Activated B cell treated with CpG ODN at 0.5 μM for 24 hours (primary cell): Measurements from ENCODE around the gene RUFY2. TPM values are rescaled to one million over a fixed set of nuclear protein-coding genes. Genes with fewer than 3 reads are reported as not detected.

Source experiments
- ATAC-seq: fragments of 200-7000 bp; cut with Tn5 transposase; one replicate; pipeline ENCODE4 v1.10.0; 2021; ENCODE audit warnings: low read depth, mild to moderate bottlenecking, moderate library complexity
- CTCF ChIA-PET: fragments of 350-600 bp; sonication (Branson Sonifier 250); formaldehyde crosslinking; loops from one replicate; lab custom pipeline; 2021; ENCODE audit warnings: antibody characterized with exemption; lab: Charles Lee
- POLR2A ChIA-PET: fragments of 350-600 bp; sonication (Branson Sonifier 250); formaldehyde crosslinking; loops from one replicate; lab custom pipeline; 2021; ENCODE audit warnings: antibody characterized with exemption; lab: Charles Lee
- DNase-seq: peaks from one replicate; pipeline ENCODE4 v3.0.0; 2022
- H3K27ac Mint-ChIP-seq: one replicate; pipeline ENCODE4 v1.8.0; 2020; ENCODE audit warnings: mixed read lengths
- H3K27me3 Mint-ChIP-seq: one replicate; pipeline ENCODE4 v1.8.0; 2021; ENCODE audit warnings: mixed read lengths
- H3K36me3 Mint-ChIP-seq: one replicate; pipeline ENCODE4 v1.8.0; 2021; ENCODE audit warnings: low read depth, mixed read lengths
- H3K4me1 Mint-ChIP-seq: one replicate; pipeline ENCODE4 v1.8.0; 2021; ENCODE audit warnings: mixed read lengths
- H3K4me3 Mint-ChIP-seq: one replicate; pipeline ENCODE4 v1.8.0; 2020; ENCODE audit warnings: mild to moderate bottlenecking, mixed read lengths
- H3K9me3 Mint-ChIP-seq: one replicate; pipeline ENCODE4 v1.8.0; 2020; ENCODE audit warnings: mixed read lengths
- CTCF ChIP-seq: fragments of 200-600 bp; IDR thresholded peaks from one replicate; pipeline ENCODE4 v1.8.0; 2022; ENCODE audit warnings: antibody characterized with exemption, mild to moderate bottlenecking
- intact Hi-C: fragments of 100-400 bp; cut with micrococcal nuclease; formaldehyde crosslinking; loops from one replicate; pipeline ENCODE4 v1.15.1; 2024
- total RNA-seq: library from RNA; stranded (reverse); gene quantifications from 2 replicates; pipeline ENCODE4 v1.2.3, GENCODE V29; 2022

The RUFY2 gene
- total RNA-seq, 1 donor from 2014 or later = 28.5 TPM

- intact Hi-C loops = no loop called here
- TF ChIP-seq CTCF = no peak
- ATAC-seq = no peak
- Mint-ChIP-seq H3K4me1 (peaks cover 5% of the 10 kb centered on the region), H3K4me3 (no peak overlapping the region), H3K27ac (no peak overlapping the region), H3K9me3 (peaks cover 3% of the 10 kb centered on the region), H3K36me3 (peaks cover 41% of the 10 kb centered on the region), H3K27me3 (no peaks in the 10 kb centered on the region)
- no peak for DNase-seq
- CTCF ChIA-PET = no interaction called here
- POLR2A ChIA-PET = no interaction called here
These were observed 41.5 kb downstream of the RUFY2 start for GRCh38 chr10:68365611-68366010.

GRCh38 chr10:68364101-68364886, 42.8 kb downstream of the RUFY2 start:
- DNase-seq (no peak), ATAC-seq (no peak)
- H3K4me1 Mint-ChIP-seq = peaks cover 5% of the 10 kb centered on the region
- no peak overlapping the region for H3K27ac Mint-ChIP-seq
- no peak for TF ChIP-seq CTCF
- CTCF ChIA-PET = interaction anchor here (0.9 kb wide), 1 partner anchor 43 kb away, joined by 3 read pairs; the partner anchor contains the start of gene RUFY2
- peaks cover 35% of the 10 kb centered on the region for H3K36me3 Mint-ChIP-seq
- intact Hi-C loops = no loop called here
- POLR2A ChIA-PET = interaction anchor here (1.4 kb wide), 1 partner anchor 32 kb away, joined by 5 read pairs; the partner anchor contains the start of gene HNRNPH3
- H3K27me3 Mint-ChIP-seq = no peaks in the 10 kb centered on the region
- H3K9me3 Mint-ChIP-seq = no peaks in the 10 kb centered on the region
- no peak overlapping the region for H3K4me3 Mint-ChIP-seq

GRCh38 chr10:68362590-68362989, 44.5 kb downstream of the RUFY2 start:
- no peak for TF ChIP-seq CTCF
- ChIA-PET CTCF (no interaction called here), POLR2A (interaction anchor here (0.6 to 1.4 kb wide), 2 partner anchors 31 to 141 kb away, joined by 5 to 6 read pairs; partner anchors contain the start of gene HNRNPH3)
- no peak for ATAC-seq
- DNase-seq = no peak
- intact Hi-C loops = no loop called here
- Mint-ChIP-seq H3K4me3 (no peak overlapping the region), H3K4me1 (peaks cover 5% of the 10 kb centered on the region), H3K36me3 (peaks cover 32% of the 10 kb centered on the region), H3K27me3 (no peaks in the 10 kb centered on the region), H3K27ac (peak overlapping the region; percentile 18), H3K9me3 (no peaks in the 10 kb centered on the region)

GRCh38 chr10:68359189-68359588, 47.9 kb downstream of the RUFY2 start:
- POLR2A ChIA-PET = no interaction called here
- intact Hi-C loops = no loop called here
- no peak for TF ChIP-seq CTCF
- H3K9me3 Mint-ChIP-seq = no peaks in the 10 kb centered on the region
- CTCF ChIA-PET = no interaction called here
- peaks cover 36% of the 10 kb centered on the region for H3K36me3 Mint-ChIP-seq
- no peaks in the 10 kb centered on the region for H3K27me3 Mint-ChIP-seq
- no peak overlapping the region for H3K27ac Mint-ChIP-seq
- no peak overlapping the region for H3K4me3 Mint-ChIP-seq
- ATAC-seq (no peak), DNase-seq (no peak)
- peaks cover 5% of the 10 kb centered on the region for H3K4me1 Mint-ChIP-seq

GRCh38 chr10:68353537-68353936, 53.5 kb downstream of the RUFY2 start:
- Mint-ChIP-seq H3K4me1 (peaks cover under 1% of the 10 kb centered on the region), H3K4me3 (no peak overlapping the region), H3K27ac (no peak overlapping the region), H3K36me3 (peaks cover 39% of the 10 kb centered on the region), H3K27me3 (no peaks in the 10 kb centered on the region), H3K9me3 (no peaks in the 10 kb centered on the region)
- intact Hi-C loops = no loop called here
- ChIA-PET POLR2A (no interaction called here), CTCF (no interaction called here)
- DNase-seq (no peak), ATAC-seq (no peak)
- TF ChIP-seq CTCF = no peak
